22Rv1 (cell line): ENCODE results near the gene HIVEP3.

ENCODE experiments used
- ZFX ChIP-seq: fragments of 450-650 bp; IDR thresholded peaks from 2 replicates; pipeline ENCODE4 v1.6.1; 2017; ENCODE audit warnings: antibody characterized with exemption, borderline replicate concordance
- TF ChIP-seq, protein P1 (sequence below): fragments of 450-650 bp; IDR thresholded peaks from 2 replicates; pipeline ENCODE4 v1.5.1; 2017; ENCODE audit warnings: mild to moderate bottlenecking

DNA sequence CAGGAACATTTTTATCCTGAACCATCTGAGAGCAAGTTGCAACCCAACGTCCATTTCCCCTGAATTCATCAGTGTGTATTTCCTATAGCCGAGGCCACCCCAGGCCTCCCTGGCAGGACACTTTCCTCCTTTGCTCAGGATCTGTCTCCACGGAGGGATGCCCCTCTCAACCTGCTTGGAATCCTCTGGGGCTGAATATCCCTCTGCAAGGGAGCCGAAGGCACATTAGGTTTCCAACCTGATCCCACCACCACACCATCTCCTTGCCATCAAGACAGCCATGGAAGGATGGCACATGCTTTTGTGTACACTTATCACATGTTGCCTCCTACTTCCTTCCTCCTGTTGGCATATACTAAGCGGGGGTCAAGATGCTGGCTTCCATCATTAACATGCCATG, 359.4 kb downstream of the HIVEP3 start:
- TF ChIP-seq, protein P1, sequence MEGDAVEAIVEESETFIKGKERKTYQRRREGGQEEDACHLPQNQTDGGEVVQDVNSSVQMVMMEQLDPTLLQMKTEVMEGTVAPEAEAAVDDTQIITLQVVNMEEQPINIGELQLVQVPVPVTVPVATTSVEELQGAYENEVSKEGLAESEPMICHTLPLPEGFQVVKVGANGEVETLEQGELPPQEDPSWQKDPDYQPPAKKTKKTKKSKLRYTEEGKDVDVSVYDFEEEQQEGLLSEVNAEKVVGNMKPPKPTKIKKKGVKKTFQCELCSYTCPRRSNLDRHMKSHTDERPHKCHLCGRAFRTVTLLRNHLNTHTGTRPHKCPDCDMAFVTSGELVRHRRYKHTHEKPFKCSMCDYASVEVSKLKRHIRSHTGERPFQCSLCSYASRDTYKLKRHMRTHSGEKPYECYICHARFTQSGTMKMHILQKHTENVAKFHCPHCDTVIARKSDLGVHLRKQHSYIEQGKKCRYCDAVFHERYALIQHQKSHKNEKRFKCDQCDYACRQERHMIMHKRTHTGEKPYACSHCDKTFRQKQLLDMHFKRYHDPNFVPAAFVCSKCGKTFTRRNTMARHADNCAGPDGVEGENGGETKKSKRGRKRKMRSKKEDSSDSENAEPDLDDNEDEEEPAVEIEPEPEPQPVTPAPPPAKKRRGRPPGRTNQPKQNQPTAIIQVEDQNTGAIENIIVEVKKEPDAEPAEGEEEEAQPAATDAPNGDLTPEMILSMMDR, result no peak
- no peak for TF ChIP-seq ZFX
